ENCODE results near the gene GRIN2A. TPM values are rescaled to one million over a fixed set of nuclear protein-coding genes. Genes with fewer than 3 reads are reported as not detected.

Gene GRIN2A
- total RNA-seq, 4 donors from 2014 or later = 0.35 to 7.4 (median 1.5) TPM

DNA sequence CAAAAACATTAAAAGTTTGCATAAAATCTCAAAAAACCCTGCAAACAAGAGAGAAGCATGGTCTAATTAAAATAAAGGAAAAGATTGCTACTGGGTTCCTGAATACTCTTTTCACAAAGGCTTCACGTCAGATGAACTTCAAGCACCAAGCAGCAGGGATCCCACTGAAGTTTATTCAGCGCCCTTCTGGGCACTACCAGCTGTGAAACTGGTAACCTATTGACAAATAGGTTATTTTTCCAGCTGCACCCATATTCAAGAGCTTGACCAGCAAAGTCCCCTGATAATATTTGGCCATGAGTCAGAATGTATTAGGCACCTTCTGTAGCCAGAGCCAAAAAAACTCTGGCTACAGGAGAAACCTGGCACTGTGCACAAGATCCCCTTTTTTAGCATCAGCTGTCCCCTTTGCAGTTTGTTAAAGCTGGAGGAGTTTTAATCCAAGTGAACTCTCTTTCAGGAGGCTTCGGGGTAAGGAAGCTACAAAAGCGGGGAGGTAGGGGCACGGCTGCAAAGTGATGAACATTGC is 60.3 kb downstream of the GRIN2A start:
- no peak overlapping the region for H3K4me3 ChIP-seq
- H3K9me3 ChIP-seq = no peaks in the 10 kb centered on the region
- peak overlapping the region in 1 of 4 donors; percentile 31 for H3K27ac ChIP-seq
- no peaks in the 10 kb centered on the region for H3K27me3 ChIP-seq
- TF ChIP-seq, protein P1, sequence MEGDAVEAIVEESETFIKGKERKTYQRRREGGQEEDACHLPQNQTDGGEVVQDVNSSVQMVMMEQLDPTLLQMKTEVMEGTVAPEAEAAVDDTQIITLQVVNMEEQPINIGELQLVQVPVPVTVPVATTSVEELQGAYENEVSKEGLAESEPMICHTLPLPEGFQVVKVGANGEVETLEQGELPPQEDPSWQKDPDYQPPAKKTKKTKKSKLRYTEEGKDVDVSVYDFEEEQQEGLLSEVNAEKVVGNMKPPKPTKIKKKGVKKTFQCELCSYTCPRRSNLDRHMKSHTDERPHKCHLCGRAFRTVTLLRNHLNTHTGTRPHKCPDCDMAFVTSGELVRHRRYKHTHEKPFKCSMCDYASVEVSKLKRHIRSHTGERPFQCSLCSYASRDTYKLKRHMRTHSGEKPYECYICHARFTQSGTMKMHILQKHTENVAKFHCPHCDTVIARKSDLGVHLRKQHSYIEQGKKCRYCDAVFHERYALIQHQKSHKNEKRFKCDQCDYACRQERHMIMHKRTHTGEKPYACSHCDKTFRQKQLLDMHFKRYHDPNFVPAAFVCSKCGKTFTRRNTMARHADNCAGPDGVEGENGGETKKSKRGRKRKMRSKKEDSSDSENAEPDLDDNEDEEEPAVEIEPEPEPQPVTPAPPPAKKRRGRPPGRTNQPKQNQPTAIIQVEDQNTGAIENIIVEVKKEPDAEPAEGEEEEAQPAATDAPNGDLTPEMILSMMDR (IDR thresholded peaks at IDR 0.05) = no peak
- no peak for TF ChIP-seq POLR2A (IDR thresholded peaks at IDR 0.05)
- no peaks in the 10 kb centered on the region for H3K36me3 ChIP-seq
- no peak for DNase-seq
- H3K4me1 ChIP-seq = no peaks in the 10 kb centered on the region

DNA sequence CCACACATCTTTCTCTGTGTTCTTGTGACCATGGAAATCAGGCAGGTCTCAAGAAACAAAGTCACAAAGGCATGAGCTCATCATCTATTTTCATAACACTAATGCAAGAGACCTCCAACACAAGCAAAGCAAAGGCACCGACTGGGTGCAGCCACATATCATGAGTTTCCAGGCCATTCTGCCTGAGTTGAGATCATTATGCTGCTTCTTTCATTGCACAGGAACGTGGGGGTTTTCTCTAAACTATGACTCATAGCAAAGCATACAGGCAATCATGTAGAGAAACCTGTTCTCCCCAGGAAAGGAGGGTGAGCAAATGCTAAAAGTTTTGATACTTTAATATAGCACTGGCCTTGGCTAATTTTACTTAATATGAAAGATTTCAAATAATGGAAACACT is 60.7 kb downstream of the GRIN2A start:
- Histone ChIP-seq H3K9me3 (no peaks in the 10 kb centered on the region), H3K27ac (peak overlapping the region in 1 of 4 donors; percentile 35), H3K27me3 (no peaks in the 10 kb centered on the region), H3K4me3 (no peak overlapping the region), H3K4me1 (no peaks in the 10 kb centered on the region), H3K36me3 (no peaks in the 10 kb centered on the region)
- TF ChIP-seq, protein P1 (IDR thresholded peaks at IDR 0.05) = no peak
- no peak for TF ChIP-seq POLR2A (IDR thresholded peaks at IDR 0.05)
- no peak for DNase-seq

DNA sequence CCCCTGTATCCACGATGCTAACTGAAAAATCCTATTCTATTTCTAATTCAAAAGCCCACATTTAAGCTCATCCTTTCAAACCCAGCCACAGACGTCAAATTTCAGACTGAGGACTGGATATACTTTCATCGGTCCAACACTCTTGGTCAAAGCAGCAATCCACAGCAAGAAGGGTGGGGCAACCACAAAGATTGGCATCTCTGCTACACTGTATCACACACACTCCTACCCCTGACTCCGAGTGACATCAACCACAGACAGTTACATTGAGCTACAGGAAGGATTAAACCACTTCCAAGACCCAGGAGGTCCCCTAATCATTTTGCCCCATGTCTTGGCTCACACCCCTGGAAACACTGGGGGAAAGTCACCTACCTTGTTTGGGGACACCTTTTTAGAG is 61.3 kb downstream of the GRIN2A start:
- no peak for DNase-seq
- Histone ChIP-seq H3K9me3 (no peaks in the 10 kb centered on the region), H3K4me3 (no peak overlapping the region), H3K27me3 (no peaks in the 10 kb centered on the region), H3K36me3 (no peaks in the 10 kb centered on the region), H3K27ac (peak overlapping the region in 1 of 4 donors; percentile 35), H3K4me1 (no peaks in the 10 kb centered on the region)
- TF ChIP-seq, protein P1 (IDR thresholded peaks at IDR 0.05) = no peak

DNA sequence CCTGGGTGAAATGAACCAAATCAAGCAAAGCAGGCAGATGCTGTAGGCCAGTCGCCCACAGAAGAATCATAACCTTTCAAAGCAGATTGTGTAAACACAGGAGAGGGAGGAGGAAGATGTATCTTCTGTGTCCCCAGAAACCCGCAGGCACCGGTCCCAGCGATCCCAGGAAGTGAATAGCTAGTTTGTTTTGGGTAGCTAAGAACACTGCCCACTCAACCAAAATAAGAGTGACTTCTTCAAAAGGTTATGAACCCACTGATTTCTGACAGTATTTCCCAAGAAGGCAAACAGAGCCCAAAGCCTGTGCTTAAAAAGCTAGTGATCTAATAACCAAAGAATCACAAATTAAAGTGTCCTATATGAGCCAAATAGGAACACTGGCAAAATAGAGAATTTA is 67.8 kb downstream of the GRIN2A start:
- no peak for DNase-seq
- peak overlapping the region in 1 of 4 donors; percentile 65 for H3K27ac ChIP-seq

DNA sequence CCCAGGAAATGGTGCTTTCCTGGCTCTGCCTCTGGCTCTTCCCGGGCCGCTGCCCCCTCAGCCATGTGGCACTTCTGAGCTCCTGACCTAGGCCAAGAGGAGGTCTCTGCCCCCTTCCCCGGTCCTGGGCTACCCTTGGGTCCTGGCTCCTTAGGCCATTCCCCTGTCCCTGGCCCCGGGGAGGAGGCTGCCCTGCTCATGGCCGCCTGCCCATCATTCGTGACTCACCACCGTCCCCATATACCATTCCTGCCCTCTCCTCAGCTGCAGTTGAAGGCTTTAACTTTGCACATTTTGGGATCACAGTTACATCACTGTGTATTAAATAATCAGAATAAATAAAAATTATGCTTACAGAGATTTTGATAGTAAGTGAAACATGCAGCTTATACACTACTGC is 69.0 kb downstream of the GRIN2A start:
- no peak overlapping the region for H3K4me3 ChIP-seq
- no peaks in the 10 kb centered on the region for H3K9me3 ChIP-seq
- no peaks in the 10 kb centered on the region for H3K4me1 ChIP-seq
- no peak overlapping the region for H3K27ac ChIP-seq
- TF ChIP-seq POLR2A (IDR thresholded peaks at IDR 0.05) = no peak
- H3K36me3 ChIP-seq = no peaks in the 10 kb centered on the region
- no peaks in the 10 kb centered on the region for H3K27me3 ChIP-seq
- DNase-seq = no peak

More for the DNA sequence above, 67.8 kb downstream of the GRIN2A start:
- Histone ChIP-seq H3K36me3 (no peaks in the 10 kb centered on the region), H3K4me3 (no peak overlapping the region), H3K27me3 (no peaks in the 10 kb centered on the region), H3K9me3 (no peaks in the 10 kb centered on the region), H3K4me1 (no peaks in the 10 kb centered on the region)
- TF ChIP-seq, protein P1 (IDR thresholded peaks at IDR 0.05) = no peak
- TF ChIP-seq POLR2A (IDR thresholded peaks at IDR 0.05) = no peak

DNA sequence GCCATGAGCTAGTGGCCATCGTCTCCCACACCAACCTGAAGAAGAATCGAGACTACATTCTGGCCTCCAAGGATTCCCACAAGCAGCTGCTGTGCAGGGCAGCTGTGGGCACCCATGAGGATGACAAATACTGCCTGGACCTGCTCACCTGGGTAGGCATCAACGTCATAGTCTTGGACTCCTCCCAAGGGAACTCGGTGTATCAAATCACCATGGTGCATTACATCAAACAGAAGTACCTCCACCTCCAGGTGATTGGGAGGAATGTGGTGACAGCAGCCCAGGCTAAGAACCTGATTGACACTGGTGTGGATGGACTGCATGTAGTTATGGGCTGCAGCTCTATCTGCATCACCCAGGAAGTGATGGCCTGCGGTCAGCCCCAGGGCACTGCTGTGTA is 70.2 kb downstream of the GRIN2A start:
- Histone ChIP-seq H3K27me3 (no peaks in the 10 kb centered on the region), H3K4me3 (no peak overlapping the region), H3K9me3 (no peaks in the 10 kb centered on the region), H3K4me1 (no peaks in the 10 kb centered on the region), H3K36me3 (no peaks in the 10 kb centered on the region), H3K27ac (no peak overlapping the region)
- DNase-seq = no peak
- TF ChIP-seq, protein P1 (IDR thresholded peaks at IDR 0.05) = no peak
- no peak for TF ChIP-seq POLR2A (IDR thresholded peaks at IDR 0.05)

Measured in Peyer's patch (tissue), 4 donors.